OCI-LY7 (cell line): ENCODE data around the gene LMX1A. TPM values are rescaled to one million over a fixed set of nuclear protein-coding genes. Genes with fewer than 3 reads are reported as not detected.

ENCODE experiments used
- BruUV-seq: library from RNA; stranded (reverse); fragments of 400-500 nt; replicated peaks from 2 replicates; lab custom pipeline; 2021; lab: Mats Ljungman, UMichigan
- CTCF ChIA-PET: fragments of 300-600 bp; sonication (Branson Sonifier 250); formaldehyde crosslinking; loops from one replicate; lab custom pipeline; 2022; ENCODE audit warnings: antibody characterized with exemption; ENCODE audit not compliant: unreplicated experiment; lab: Charles Lee
- POLR2A ChIA-PET: fragments of 300-600 bp; sonication (Branson Sonifier 250); formaldehyde crosslinking; loops from one replicate; lab custom pipeline; 2022; ENCODE audit warnings: antibody characterized with exemption; lab: Charles Lee
- DNase-seq: peaks from one replicate; pipeline ENCODE4 v3.0.0-alpha.2; 2015; ENCODE audit warnings: low spot score
- H2AFZ ChIP-seq: fragments of 200-600 bp; sonication (generic), shearing (Covaris generic); 2 replicates; pipeline ENCODE4 v1.6.1; 2014; ENCODE audit warnings: mild to moderate bottlenecking, antibody characterized with exemption, low read length, moderate library complexity
- H3K27ac ChIP-seq: fragments of 200-600 bp; sonication (generic); 2 replicates; pipeline ENCODE4 v1.5.1; 2014; ENCODE audit warnings: mixed run types, low read depth, mild to moderate bottlenecking, moderate library complexity, low read length, inconsistent platforms; ENCODE audit not compliant: poor library complexity, severe bottlenecking
- H3K36me3 ChIP-seq: fragments of 200-600 bp; sonication (generic); 2 replicates; pipeline ENCODE4 v1.6.1; 2014; ENCODE audit warnings: mild to moderate bottlenecking, antibody characterized with exemption, low read length, moderate library complexity, mixed read lengths; ENCODE audit not compliant: insufficient read depth
- H3K4me1 ChIP-seq: fragments of 200-600 bp; sonication (generic); 2 replicates; pipeline ENCODE4 v1.5.1; 2014; ENCODE audit warnings: mild to moderate bottlenecking, low read length; ENCODE audit not compliant: insufficient read depth, poor library complexity, severe bottlenecking
- H3K4me2 ChIP-seq: fragments of 200-600 bp; sonication (generic); 2 replicates; pipeline ENCODE4 v1.6.1; 2014; ENCODE audit warnings: mild to moderate bottlenecking, low read length
- H3K4me3 ChIP-seq: fragments of 200-600 bp; sonication (generic); 2 replicates; pipeline ENCODE4 v1.5.1; 2014; ENCODE audit warnings: mild to moderate bottlenecking, low read depth, low read length; ENCODE audit not compliant: poor library complexity, severe bottlenecking
- H3K79me2 ChIP-seq: fragments of 200-600 bp; sonication (generic); 2 replicates; pipeline ENCODE4 v1.6.1; 2016; ENCODE audit warnings: low read depth, mild to moderate bottlenecking, low read length, moderate library complexity, mixed read lengths; ENCODE audit not compliant: insufficient read depth
- H3K9me2 ChIP-seq: fragments of 200-600 bp; sonication (generic); 2 replicates; pipeline ENCODE4 v1.6.1; 2016; ENCODE audit warnings: mild to moderate bottlenecking, low read length, mixed read lengths; ENCODE audit not compliant: insufficient read depth
- H3K9me3 ChIP-seq: fragments of 200-600 bp; sonication (generic); 2 replicates; pipeline ENCODE4 v1.6.1; 2014; ENCODE audit warnings: mild to moderate bottlenecking, mixed run types, low read length, mixed read lengths
- H4K20me1 ChIP-seq: fragments of 200-600 bp; sonication (generic); 2 replicates; pipeline ENCODE4 v1.6.1; 2014; ENCODE audit warnings: mild to moderate bottlenecking, antibody characterized with exemption, low read length, moderate library complexity, mixed read lengths; ENCODE audit not compliant: insufficient read depth
- EZH2phosphoT487 ChIP-seq: fragments of 200-600 bp; sonication (generic); IDR thresholded peaks from 2 replicates; pipeline ENCODE4 v1.6.1; 2018; ENCODE audit warnings: low read depth, borderline replicate concordance, mild to moderate bottlenecking, mixed run types, antibody characterized with exemption, low read length, moderate library complexity, mixed read lengths
- intact Hi-C: fragments of 100-400 bp; cut with micrococcal nuclease; formaldehyde crosslinking; loops from one replicate; pipeline ENCODE4 v1.10.0; 2022; ENCODE audit not compliant: unreplicated experiment
- total RNA-seq, 2 experiments: library from RNA; depleted of rRNA in 1 of 2; stranded (reverse); fragments of >200 nt in 1 of 2; shearing (Covaris generic) in 1 of 2; gene quantifications; 2 replicates each; pipeline ENCODE4 v1.2.3, GENCODE V29; 2014 to 2022
- TF ChIP-seq, protein P1 (sequence below): fragments of 200-600 bp; sonication (generic); conservative IDR thresholded peaks from 2 replicates; pipeline ENCODE4 v1.5.1; 2014; ENCODE audit warnings: mild to moderate bottlenecking, antibody characterized with exemption, low read length, moderate library complexity, mixed read lengths

The LMX1A gene
- total RNA-seq, 2 experiments from 2014 or later, result not detected

DNA sequence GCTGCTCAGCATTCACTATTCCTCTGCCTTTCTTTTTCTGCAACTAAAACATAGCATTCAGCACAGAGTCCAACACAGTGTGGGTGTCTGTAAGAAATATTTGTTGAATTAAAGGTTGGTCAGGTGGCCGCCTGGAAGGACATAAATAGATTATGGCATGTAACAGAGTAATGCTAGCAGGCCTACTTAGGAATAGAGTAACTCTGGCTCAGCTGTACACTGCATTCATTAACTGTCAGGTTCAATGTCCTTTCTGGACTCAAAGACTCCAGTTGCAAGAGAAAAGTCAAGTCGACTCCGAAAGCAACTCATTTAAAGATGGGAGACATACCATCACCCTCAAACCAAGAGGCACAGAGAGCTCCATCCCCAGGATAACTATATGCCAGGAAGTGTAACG, 116.0 kb downstream of the LMX1A start:
- Histone ChIP-seq H3K9me2 (no peaks in the 10 kb centered on the region), H3K4me2 (no peak overlapping the region), H3K36me3 (no peaks in the 10 kb centered on the region), H3K4me3 (no peak overlapping the region), H3K9me3 (no peaks in the 10 kb centered on the region), H4K20me1 (no peaks in the 10 kb centered on the region), H3K79me2 (no peaks in the 10 kb centered on the region), H3K4me1 (no peaks in the 10 kb centered on the region), H2AFZ (no peak overlapping the region), H3K27ac (no peak overlapping the region)
- intact Hi-C loops, result no loop called here
- DNase-seq, result no peak
- no TSS peak for BruUV-seq
- ChIA-PET CTCF (no interaction called here), POLR2A (interaction anchor here (0.7 kb wide), 1 partner anchor 17 kb away, joined by 3 read pairs; no protein-coding TSS in a partner anchor)
- TF ChIP-seq, protein P1, sequence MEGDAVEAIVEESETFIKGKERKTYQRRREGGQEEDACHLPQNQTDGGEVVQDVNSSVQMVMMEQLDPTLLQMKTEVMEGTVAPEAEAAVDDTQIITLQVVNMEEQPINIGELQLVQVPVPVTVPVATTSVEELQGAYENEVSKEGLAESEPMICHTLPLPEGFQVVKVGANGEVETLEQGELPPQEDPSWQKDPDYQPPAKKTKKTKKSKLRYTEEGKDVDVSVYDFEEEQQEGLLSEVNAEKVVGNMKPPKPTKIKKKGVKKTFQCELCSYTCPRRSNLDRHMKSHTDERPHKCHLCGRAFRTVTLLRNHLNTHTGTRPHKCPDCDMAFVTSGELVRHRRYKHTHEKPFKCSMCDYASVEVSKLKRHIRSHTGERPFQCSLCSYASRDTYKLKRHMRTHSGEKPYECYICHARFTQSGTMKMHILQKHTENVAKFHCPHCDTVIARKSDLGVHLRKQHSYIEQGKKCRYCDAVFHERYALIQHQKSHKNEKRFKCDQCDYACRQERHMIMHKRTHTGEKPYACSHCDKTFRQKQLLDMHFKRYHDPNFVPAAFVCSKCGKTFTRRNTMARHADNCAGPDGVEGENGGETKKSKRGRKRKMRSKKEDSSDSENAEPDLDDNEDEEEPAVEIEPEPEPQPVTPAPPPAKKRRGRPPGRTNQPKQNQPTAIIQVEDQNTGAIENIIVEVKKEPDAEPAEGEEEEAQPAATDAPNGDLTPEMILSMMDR, result no peak

- no TSS peak for BruUV-seq
- Histone ChIP-seq H3K27ac (no peak overlapping the region), H3K36me3 (no peaks in the 10 kb centered on the region), H4K20me1 (no peaks in the 10 kb centered on the region), H3K9me2 (no peaks in the 10 kb centered on the region), H2AFZ (no peak overlapping the region), H3K4me2 (no peak overlapping the region), H3K4me3 (no peak overlapping the region), H3K4me1 (no peaks in the 10 kb centered on the region), H3K9me3 (no peaks in the 10 kb centered on the region), H3K79me2 (no peaks in the 10 kb centered on the region)
- POLR2A ChIA-PET, result interaction anchor here (0.7 kb wide), 2 partner anchors 18 to 1916 kb away, joined by 3 read pairs; no protein-coding TSS in a partner anchor
- TF ChIP-seq, protein P1, result no peak
- no peak for TF ChIP-seq EZH2phosphoT487
- no peak for DNase-seq
- CTCF ChIA-PET, result no interaction called here
- intact Hi-C loops, result no loop called here
These were observed 116.6 kb downstream of the LMX1A start for GRCh38 chr1:165239873-165240272.

DNA sequence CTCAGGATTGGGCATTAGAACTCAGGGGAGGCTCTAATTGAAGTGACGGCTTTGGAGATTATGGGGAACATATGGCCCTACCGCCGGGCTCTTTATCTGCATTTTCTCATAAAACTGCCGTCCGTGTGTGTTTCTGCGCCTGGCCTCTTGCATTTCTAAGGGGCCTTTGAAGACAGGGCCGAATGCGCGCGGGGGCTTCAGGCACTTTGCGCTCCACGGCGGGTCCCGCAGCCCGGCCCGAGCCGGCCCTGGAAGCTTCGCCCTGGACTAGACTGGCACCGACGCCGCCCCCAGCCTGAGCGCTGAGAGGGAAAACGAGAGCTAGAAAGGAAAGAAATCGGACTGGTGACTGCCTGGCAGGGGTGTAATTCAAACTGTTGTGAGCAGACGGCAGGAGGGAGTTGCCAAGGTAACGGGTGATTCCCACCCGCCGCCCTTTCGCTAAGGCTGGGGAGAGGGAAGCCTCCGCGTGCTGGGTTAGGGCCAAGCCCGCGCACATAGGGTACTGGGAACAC, 120.7 kb downstream of the LMX1A start:
- intact Hi-C loops, result no loop called here
- Histone ChIP-seq H3K4me1 (no peaks in the 10 kb centered on the region), H2AFZ (no peak overlapping the region), H3K9me2 (no peaks in the 10 kb centered on the region), H4K20me1 (no peaks in the 10 kb centered on the region), H3K9me3 (no peaks in the 10 kb centered on the region), H3K36me3 (no peaks in the 10 kb centered on the region), H3K4me2 (no peak overlapping the region), H3K4me3 (no peak overlapping the region), H3K27ac (no peak overlapping the region), H3K79me2 (no peaks in the 10 kb centered on the region)
- BruUV-seq, result no TSS peak
- TF ChIP-seq EZH2phosphoT487, result no peak
- TF ChIP-seq, protein P1, result no peak
- ChIA-PET CTCF (no interaction called here), POLR2A (no interaction called here)
- DNase-seq, result no peak
